Left forelimb (tissue), 1 donor: ENCODE measurements around the gene RASD2.

ENCODE experiments used
- DNase-seq: peaks from one replicate; pipeline ENCODE4 v3.0.0-alpha.2; 2018; ENCODE audit warnings: low spot score

RASD2 gene

GRCh38 chr22:35560366-35560765 lies 19.7 kb downstream of the RASD2 start:
- no peak for DNase-seq

GRCh38 chr22:35560824-35561223 lies 20.2 kb downstream of the RASD2 start:
- DNase-seq, result no peak

GRCh38 chr22:35561796-35562526 lies 21.3 kb downstream of the RASD2 start:
- no peak for DNase-seq

- DNase-seq, result no peak
Measured at GRCh38 chr22:35563211-35563610, 22.6 kb downstream of the RASD2 start.

GRCh38 chr22:35564975-35565867 lies 24.6 kb downstream of the RASD2 start:
- DNase-seq, result no peak

GRCh38 chr22:35567351-35568141 lies 26.9 kb downstream of the RASD2 start:
- no peak for DNase-seq

- DNase-seq, result no peak
Measured at GRCh38 chr22:35568751-35569739, 28.4 kb downstream of the RASD2 start.

GRCh38 chr22:35569916-35570315 lies 29.3 kb downstream of the RASD2 start:
- DNase-seq, result no peak

GRCh38 chr22:35570686-35571194 lies 30.1 kb downstream of the RASD2 start:
- no peak for DNase-seq

- DNase-seq, result no peak
Measured at GRCh38 chr22:35572556-35572955, 31.9 kb downstream of the RASD2 start.

GRCh38 chr22:35575116-35575748 lies 34.6 kb downstream of the RASD2 start:
- no peak for DNase-seq

GRCh38 chr22:35576671-35577070 lies 36.0 kb downstream of the RASD2 start:
- DNase-seq, result no peak

- DNase-seq, result no peak
Measured at GRCh38 chr22:35577799-35578659, 37.4 kb downstream of the RASD2 start.

GRCh38 chr22:35578836-35579575 lies 38.4 kb downstream of the RASD2 start:
- DNase-seq, result no peak

GRCh38 chr22:35580351-35581022 lies 39.9 kb downstream of the RASD2 start:
- no peak for DNase-seq

- no peak for DNase-seq
Measured at GRCh38 chr22:35581023-35581413, 40.4 kb downstream of the RASD2 start.

- no peak for DNase-seq
Measured at GRCh38 chr22:35582218-35582860, 41.7 kb downstream of the RASD2 start.
